ENCODE data around the gene KRT36. TPM values are rescaled to one million over a fixed set of nuclear protein-coding genes. Genes with fewer than 3 reads are reported as not detected.
A peak's percentile ranks its signal among the peaks of the same experiment; 100 is the strongest.

The KRT36 gene
- total RNA-seq, result not detected

GRCh38 chr17:41489531-41489930, at the start of gene KRT36:
TSS of gene KRT36 (minus strand) at chr17:41489910. CDS start at chr17:41489864, 46 bp downstream.

GRCh38 chr17:41518789-41519449, 29.2 kb upstream of the KRT36 start, which contains the start of gene KRT15:
TSS of gene KRT15 (minus strand) at chr17:41518890. CDS start at chr17:41518827, 63 bp downstream.

GRCh38 chr17:41505007-41505808, 15.5 kb upstream of the KRT36 start, which contains the start of gene KRT13:
TSS of gene KRT13 (minus strand) at chr17:41505612. CDS start at chr17:41505550, 62 bp downstream.

GRCh38 chr17:41481036-41481435, 8.7 kb downstream of the KRT36 start, which contains the start of gene KRT35:
TSS of gene KRT35 (minus strand) at chr17:41481151. CDS start at chr17:41481097, 54 bp downstream.

GRCh38 chr17:41466988-41467387, 22.7 kb downstream of the KRT36 start, which contains the start of gene KRT32:
TSS of gene KRT32 (minus strand) at chr17:41467386. CDS start at chr17:41467325, 61 bp downstream.

GRCh38 chr17:41440531-41441033, 49.1 kb downstream of the KRT36 start, which contains the start of gene KRT38:
TSS of gene KRT38 (minus strand) at chr17:41440983. CDS start at chr17:41440921, 62 bp downstream.

Small RNAs within 50 kb of the gene (small RNA-seq; reads per million reads assigned to genes)
- 1.3 reads per million, percentile 85 among the genes with 10 or more reads in this experiment for gene RNU2-32P (ENCODE audit: low replicate concordance)

Other genes starting within 250 kb of the KRT36 start
- gene KRTAP9-4, start 240.2 kb downstream of the KRT36 start, total RNA-seq, result not detected
- not detected for gene KRTAP9-9, start 234.5 kb downstream of the KRT36 start, total RNA-seq
- not detected for gene KRTAP9-6, start 224.5 kb downstream of the KRT36 start, total RNA-seq
- gene KRTAP9-7, start 214.2 kb downstream of the KRT36 start, total RNA-seq, result not detected
- gene KRTAP29-1, start 187.1 kb downstream of the KRT36 start, total RNA-seq, result not detected
- gene KRTAP16-1, start 180.6 kb downstream of the KRT36 start, total RNA-seq, result not detected
- gene KRTAP17-1, start 174.2 kb downstream of the KRT36 start, total RNA-seq, result not detected
- gene KRT33A, start 139.1 kb downstream of the KRT36 start, total RNA-seq, result 0.12 TPM
- not detected for gene KRT33B, start 120.1 kb downstream of the KRT36 start, total RNA-seq
- not detected for gene KRT34, start 107.6 kb downstream of the KRT36 start, total RNA-seq
- gene KRT31, start 92.3 kb downstream of the KRT36 start, total RNA-seq, result 0.47 TPM
- not detected for gene KRT37, start 65.3 kb downstream of the KRT36 start, total RNA-seq
- gene KRT38, start 48.9 kb downstream of the KRT36 start, total RNA-seq, result not detected
- not detected for gene KRT32, start 22.5 kb downstream of the KRT36 start, total RNA-seq
- 0.41 TPM for gene KRT35, start 8.8 kb downstream of the KRT36 start, total RNA-seq
- 7.4 TPM for gene KRT13, start 15.7 kb upstream of the KRT36 start, total RNA-seq
- gene KRT15, start 29.0 kb upstream of the KRT36 start, total RNA-seq, result 1.1 TPM
- gene KRT19, start 38.4 kb upstream of the KRT36 start, total RNA-seq, result 308 TPM
- gene KRT9, start 82.1 kb upstream of the KRT36 start, total RNA-seq, result not detected
- 0.29 TPM for gene KRT14, start 97.0 kb upstream of the KRT36 start, total RNA-seq
- not detected for gene KRT16, start 122.9 kb upstream of the KRT36 start, total RNA-seq
- gene KRT17, start 134.7 kb upstream of the KRT36 start, total RNA-seq, result 11.1 TPM
- 128 TPM for gene EIF1, start 199.0 kb upstream of the KRT36 start, total RNA-seq
- gene GAST, start 222.4 kb upstream of the KRT36 start, total RNA-seq, result not detected
- gene HAP1, start 244.7 kb upstream of the KRT36 start, total RNA-seq, result 0.64 TPM

Data from metanephros (tissue), 2 donors.